ENCODE measurements around the gene FBXL19.

DNA sequence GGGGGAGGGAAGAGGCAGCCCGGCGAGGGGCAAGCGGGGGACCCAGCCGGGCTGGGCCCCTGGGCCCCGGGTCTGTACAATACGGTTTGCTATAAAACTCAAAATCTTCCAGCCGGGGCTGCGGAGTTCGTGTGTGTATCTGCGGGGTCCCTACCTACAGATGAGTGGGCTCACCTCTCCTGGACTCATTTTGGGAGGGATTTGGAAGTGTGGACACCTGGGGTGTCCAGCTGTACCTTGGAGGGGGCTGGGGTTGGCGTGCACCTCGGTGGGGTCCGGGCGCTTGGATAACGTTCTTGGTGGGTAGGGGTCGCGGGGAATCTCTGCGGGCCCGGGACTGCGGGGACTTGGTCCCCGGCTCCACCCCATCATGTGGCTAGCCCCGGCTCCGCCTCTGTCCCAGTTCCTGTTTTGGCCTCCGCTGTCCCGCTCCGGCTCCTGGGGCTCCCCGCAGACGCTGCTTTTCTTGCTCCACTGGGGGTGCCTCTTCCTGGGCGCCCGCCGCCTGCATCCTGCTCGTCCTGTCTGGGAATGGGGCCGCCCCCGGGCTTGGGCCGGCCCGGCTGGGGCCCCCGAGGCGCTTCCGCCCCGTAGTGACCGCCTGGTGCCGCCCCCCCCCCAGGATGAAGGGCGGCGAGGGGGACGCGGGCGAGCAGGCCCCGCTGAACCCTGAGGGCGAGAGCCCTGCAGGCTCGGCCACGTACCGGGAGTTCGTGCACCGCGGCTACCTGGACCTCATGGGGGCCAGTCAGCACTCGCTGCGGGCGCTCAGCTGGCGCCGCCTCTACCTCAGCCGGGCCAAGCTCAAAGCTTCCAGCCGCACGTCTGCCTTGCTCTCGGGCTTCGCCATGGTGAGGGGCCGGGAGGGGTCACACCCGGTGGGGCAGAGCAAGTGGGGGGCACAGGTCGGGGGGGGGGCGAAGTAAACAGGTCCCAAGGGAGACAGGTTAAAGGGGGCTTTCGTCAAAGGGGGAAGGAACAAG, 25.6 kb downstream of the FBXL19 start, which contains the start of gene ORAI3:
- TF ChIP-seq, protein P1, sequence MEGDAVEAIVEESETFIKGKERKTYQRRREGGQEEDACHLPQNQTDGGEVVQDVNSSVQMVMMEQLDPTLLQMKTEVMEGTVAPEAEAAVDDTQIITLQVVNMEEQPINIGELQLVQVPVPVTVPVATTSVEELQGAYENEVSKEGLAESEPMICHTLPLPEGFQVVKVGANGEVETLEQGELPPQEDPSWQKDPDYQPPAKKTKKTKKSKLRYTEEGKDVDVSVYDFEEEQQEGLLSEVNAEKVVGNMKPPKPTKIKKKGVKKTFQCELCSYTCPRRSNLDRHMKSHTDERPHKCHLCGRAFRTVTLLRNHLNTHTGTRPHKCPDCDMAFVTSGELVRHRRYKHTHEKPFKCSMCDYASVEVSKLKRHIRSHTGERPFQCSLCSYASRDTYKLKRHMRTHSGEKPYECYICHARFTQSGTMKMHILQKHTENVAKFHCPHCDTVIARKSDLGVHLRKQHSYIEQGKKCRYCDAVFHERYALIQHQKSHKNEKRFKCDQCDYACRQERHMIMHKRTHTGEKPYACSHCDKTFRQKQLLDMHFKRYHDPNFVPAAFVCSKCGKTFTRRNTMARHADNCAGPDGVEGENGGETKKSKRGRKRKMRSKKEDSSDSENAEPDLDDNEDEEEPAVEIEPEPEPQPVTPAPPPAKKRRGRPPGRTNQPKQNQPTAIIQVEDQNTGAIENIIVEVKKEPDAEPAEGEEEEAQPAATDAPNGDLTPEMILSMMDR (conservative IDR thresholded peaks at IDR 0.05 in 1 of 2, IDR thresholded peaks at IDR 0.05 in 1 of 2; ENCODE audit: extremely low read depth in 1 of 2, insufficient read depth in 1 of 2, low read depth in 1 of 2, low read length in 2 of 2) = no peak
- no peak for TF ChIP-seq EZH2 (IDR thresholded peaks at IDR 0.05; ENCODE audit: borderline replicate concordance, low read length)
